K562 (cell line): ENCODE measurements around the gene GSS. TPM values are rescaled to one million over a fixed set of nuclear protein-coding genes. Genes with fewer than 3 reads are reported as not detected.
"Not testable (repeated sequence)": the region's sequence is repeated elsewhere in the genome, so short reads cannot be mapped to it uniquely, and the experiment has no call there.

ENCODE experiments used
- ATAC-seq: fragments of 200-7000 bp; cut with Tn5 transposase; 3 replicates; pipeline ENCODE4 v1.9.1; 2020; ENCODE audit warnings: moderate library complexity
- BruUV-seq: library from RNA; stranded (reverse); fragments of 400-500 nt; replicated peaks from 2 replicates; lab custom pipeline; 2021; lab: Mats Ljungman, UMichigan
- CTCF ChIA-PET: fragments of 300-600 bp; formaldehyde crosslinking; extraction: SDS; loops from one replicate; lab custom pipeline; 2021; ENCODE audit warnings: low intra/inter-chr PET ratio; lab: Yijun Ruan, JAX
- POLR2A ChIA-PET: fragments of 300-600, 350-650 bp; sonication (Branson Sonifier 250); formaldehyde crosslinking; extraction: SDS; loops from one replicate; lab custom pipeline; 2021; ENCODE audit warnings: antibody characterized with exemption, inconsistent platforms; lab: Yijun Ruan, JAX
- DNase-seq, 4 experiments: peaks; one replicate each; pipeline versions ENCODE4 v3.0.0 to v3.0.0-alpha.2; 2011 to 2018; ENCODE audit warnings: low spot score in 3 of 4, mixed read lengths in 3 of 4; ENCODE audit errors: extremely low read depth in 1 of 4
- FAIRE-seq: peaks from 2 replicates; lab custom pipeline; 2011; peaks lifted over from hg19 to GRCh38; lab: Jason Lieb, UNC
- H2AFZ ChIP-seq: 2 replicates; pipeline ENCODE4 v1.6.0; 2011; ENCODE audit warnings: low read depth, low read length, control low read depth, inconsistent platforms
- H3K27ac ChIP-seq: fragments of 200-600 bp; 3 replicates; pipeline ENCODE4 v1.8.0; 2011; ENCODE audit warnings: low read depth, mild to moderate bottlenecking, control low read depth, inconsistent platforms, low read length, moderate library complexity, mixed read lengths; ENCODE audit errors: extremely low read depth
- H3K27me3 ChIP-seq, 2 experiments: fragments of 300-600 bp in 1 of 2; 2 replicates in 1 of 2; 3 replicates in 1 of 2; pipeline versions ENCODE4 v1.6.0 to v1.8.0; 2011; ENCODE audit warnings: inconsistent platforms in 2 of 2, low read length in 2 of 2, mild to moderate bottlenecking in 1 of 2, mixed read lengths in 1 of 2, moderate library complexity in 1 of 2; ENCODE audit not compliant: control insufficient read depth in 2 of 2, insufficient read depth in 2 of 2
- H3K36me3 ChIP-seq: fragments of 300-600 bp; 3 replicates; pipeline ENCODE4 v1.8.0; 2011; ENCODE audit warnings: mild to moderate bottlenecking, low read length, inconsistent platforms; ENCODE audit not compliant: control insufficient read depth, insufficient read depth
- H3K4me1 ChIP-seq, 2 experiments: fragments of 200-600 bp in 1 of 2; replicated peaks in 1 of 2; 2 replicates in 1 of 2; 3 replicates in 1 of 2; pipeline versions ENCODE4 v1.5.1 to v1.8.0; 2011; ENCODE audit warnings: inconsistent platforms in 2 of 2, low read length in 2 of 2, mild to moderate bottlenecking in 1 of 2, mixed read lengths in 1 of 2, moderate library complexity in 1 of 2; ENCODE audit not compliant: control insufficient read depth in 2 of 2, insufficient read depth in 2 of 2
- H3K4me2 ChIP-seq: 2 replicates; pipeline ENCODE4 v1.6.1; 2011; ENCODE audit warnings: low read length, control low read depth, inconsistent platforms, mixed read lengths; ENCODE audit not compliant: insufficient read depth
- H3K4me3 ChIP-seq: fragments of 200-600 bp; sonication (generic), shearing (Covaris generic); 2 replicates; pipeline ENCODE4 v1.5.1; 2016; ENCODE audit warnings: control low read depth, inconsistent platforms
- H3K79me2 ChIP-seq: fragments of 200-600 bp; 3 replicates; pipeline ENCODE4 v1.8.0; 2011; ENCODE audit warnings: low read length, inconsistent platforms; ENCODE audit not compliant: control insufficient read depth, insufficient read depth
- H3K9ac ChIP-seq, 2 experiments: 2 replicates each; pipeline versions ENCODE4 v1.6.0 to v1.6.1; 2011; ENCODE audit warnings: low read depth in 2 of 2, low read length in 2 of 2, control low read depth in 1 of 2, inconsistent platforms in 1 of 2, mild to moderate bottlenecking in 1 of 2, mixed read lengths in 1 of 2; ENCODE audit not compliant: insufficient read depth in 1 of 2
- H3K9me1 ChIP-seq: one replicate; pipeline ENCODE4 v1.6.0; 2011; ENCODE audit warnings: inconsistent platforms, mild to moderate bottlenecking, low read length, moderate library complexity; ENCODE audit not compliant: control insufficient read depth, insufficient read depth
- H3K9me3 ChIP-seq: replicated peaks from 2 replicates; pipeline ENCODE4 v1.5.1; 2011; ENCODE audit warnings: low read depth, low read length, inconsistent platforms; ENCODE audit not compliant: control insufficient read depth, insufficient read depth
- H4K20me1 ChIP-seq: replicated peaks from 2 replicates; pipeline ENCODE4 v1.6.1; 2011; ENCODE audit warnings: low read length, inconsistent platforms, mixed read lengths; ENCODE audit not compliant: control insufficient read depth, insufficient read depth
- NFYB ChIP-seq: IDR thresholded peaks from 2 replicates; pipeline ENCODE4 v1.6.1; 2011; ENCODE audit warnings: mild to moderate bottlenecking, moderate library complexity; ENCODE audit not compliant: insufficient read length; ENCODE audit errors: extremely low read depth
- WGBS: fragments of 100-300 bp; shearing (Covaris generic); methylation state at CpG from one replicate; pipeline ENCODE4 v1.1.6; 2016; ENCODE audit warnings: low coverage, mixed read lengths; ENCODE audit not compliant: insufficient coverage; ENCODE audit errors: missing lambda C conversion rate; 5-methylcytosine and 5-hydroxymethylcytosine counted together
- in situ Hi-C: fragments of 300-500 bp; cut with MboI; formaldehyde crosslinking; loops from 4 replicates; pipeline ENCODE4 v1.15.0; 2018; ENCODE audit warnings: inconsistent platforms, mixed read lengths
- intact Hi-C: fragments of 100-400 bp; cut with micrococcal nuclease; formaldehyde crosslinking; loops from 2 replicates; pipeline ENCODE4 v1.14.2; 2022
- polyA plus RNA-seq, 8 experiments: library from polyadenylated mRNA; depleted of rRNA in 4 of 8; stranded (reverse) in 5 of 8; unstranded in 3 of 8; fragments of >200 nt; fragmentation: Nextera tagmentation in 2 of 8; fragmentation: Illumina TruSeq in 1 of 8; extraction: Ambion mirVana in 2 of 8; extraction: Trizol in 1 of 8; gene quantifications; 2 replicates each; pipeline versions ENCODE4 v1.2.1 to v1.2.3, GENCODE V29; 2011 to 2014; ENCODE audit warnings: inconsistent platforms in 1 of 8, missing spikeins in 1 of 8
- total RNA-seq, 7 experiments: library from RNA; depleted of rRNA in 6 of 7; stranded (reverse); fragments of >200 nt in 6 of 7; fragmentation: Illumina TruSeq in 2 of 7; extraction: Trizol in 2 of 7; gene quantifications; 2 replicates each; pipeline versions ENCODE4 v1.2.1 to v1.2.3, GENCODE V29; 2011 to 2021; ENCODE audit warnings: low replicate concordance in 1 of 7

Gene GSS
- total and polyA plus RNA-seq, 9 of the 15 experiments (the other 6 are each of a cell fraction or from before 2014, with no cell fraction given), result 18.4 to 165 (median 89.4) TPM

GRCh38 chr20:34898731-34899130, 56.9 kb downstream of the GSS start:
- Histone ChIP-seq H3K79me2 (peaks cover 14% of the 10 kb centered on the region; the same call in 2 of the 3 replicates), H3K4me1 (peaks cover 10 to 11% of the 10 kb centered on the region in 2 experiments; a peak in 3 of 5 replicates), H3K36me3 (peaks cover 35% of the 10 kb centered on the region)
- ATAC-seq, in situ Hi-C loops, H3K4me2 ChIP-seq, DNase-seq, BruUV-seq, H3K4me3 ChIP-seq, H3K9me1 ChIP-seq, H2AFZ ChIP-seq, FAIRE-seq, H3K9me3 ChIP-seq, H3K9ac ChIP-seq, H3K27me3 ChIP-seq, H3K27ac ChIP-seq, intact Hi-C loops, CTCF ChIA-PET, H4K20me1 ChIP-seq: not testable (repeated sequence)
- POLR2A ChIA-PET, result interaction anchor here (1.3 kb wide), 1 partner anchor 10 kb away, joined by 6 read pairs; no protein-coding TSS in a partner anchor
- 90% methylated on average over 7 of the region's 26 CpGs for WGBS

GRCh38 chr20:34898129-34898528, 57.5 kb downstream of the GSS start:
- intact Hi-C loops, H3K9me3 ChIP-seq, DNase-seq, H4K20me1 ChIP-seq, FAIRE-seq, H3K4me1 ChIP-seq, H3K4me2 ChIP-seq, CTCF ChIA-PET, H3K27ac ChIP-seq: not testable (repeated sequence)
- no CpG with 5 or more reads among the region's 3 CpGs for WGBS
- Histone ChIP-seq H3K79me2 (peaks cover 18% of the 10 kb centered on the region; the same call in 2 of the 3 replicates), H3K36me3 (peaks cover 38% of the 10 kb centered on the region)
- POLR2A ChIA-PET, result interaction anchor here (1.3 kb wide), 1 partner anchor 10 kb away, joined by 6 read pairs; no protein-coding TSS in a partner anchor
- peak; percentile 18 for TF ChIP-seq NFYB
- TF ChIP-seq, all 486 proteins: peak for 1; not testable (repeated sequence) for 485
- H3K9ac ChIP-seq, H3K27me3 ChIP-seq, H3K4me3 ChIP-seq, BruUV-seq, in situ Hi-C loops, H2AFZ ChIP-seq, H3K9me1 ChIP-seq, ATAC-seq: not testable (repeated sequence)
